ENCODE data around the gene PSD. TPM values are rescaled to one million over a fixed set of nuclear protein-coding genes. Genes with fewer than 3 reads are reported as not detected.

PSD gene
- total and polyA plus RNA-seq, 10 of the 15 experiments (the other 5 are each of a cell fraction or from before 2014, with no cell fraction given), result 0.11 to 2.0 (median 0.49) TPM; not detected in 2

DNA sequence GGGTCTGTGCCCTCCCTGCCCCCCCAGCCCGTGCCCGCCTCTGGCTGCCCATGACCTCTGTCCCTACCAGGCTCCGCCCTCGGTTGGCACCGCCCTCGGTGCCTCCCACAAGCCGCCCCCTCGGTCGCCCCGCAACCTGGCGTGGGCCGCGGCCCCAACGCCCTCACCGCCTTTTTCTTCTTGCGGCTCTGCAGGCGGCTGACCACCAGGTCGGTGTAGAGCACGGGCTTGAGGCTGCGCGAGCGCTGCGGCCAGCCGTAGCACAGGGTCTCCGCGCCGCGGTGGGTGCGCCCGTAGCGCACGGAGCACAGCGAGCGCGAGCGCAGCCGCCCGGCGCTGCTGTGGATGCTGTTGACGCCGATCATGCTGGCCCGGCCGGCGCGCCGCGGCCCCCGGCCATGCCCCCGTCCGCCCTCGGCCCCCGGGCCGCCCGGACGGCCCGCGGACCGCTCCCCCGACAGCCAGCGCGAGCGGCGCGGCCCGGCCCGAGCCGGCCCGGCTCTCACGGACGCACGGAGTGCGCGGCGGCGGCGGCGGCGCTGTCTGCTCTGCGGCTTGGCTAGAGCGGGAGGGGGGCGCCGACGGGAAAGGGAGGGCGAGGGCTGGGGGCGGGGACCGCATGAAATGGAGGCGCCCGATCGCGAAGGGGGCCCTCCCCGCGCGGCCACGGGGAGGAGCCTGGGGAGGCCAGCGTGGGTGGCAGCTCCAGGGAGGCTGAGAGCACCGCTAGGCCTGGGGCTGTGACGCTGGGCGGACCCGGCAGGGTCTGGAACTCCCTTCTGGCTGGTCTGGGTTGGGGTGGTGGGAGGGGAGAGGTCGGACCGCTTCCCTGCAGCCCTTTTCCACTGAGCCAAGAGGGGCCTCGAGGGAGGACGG lies 9.6 kb downstream of the PSD start:
- H2AFZ ChIP-seq (ENCODE audit: control insufficient read depth, low read depth, low read length), result no peak overlapping the region
- no peak overlapping the region for H3K27ac ChIP-seq (ENCODE audit: control insufficient read depth, insufficient read depth)
- peaks cover 5% of the 10 kb centered on the region; the same call in 1 of the 2 replicates for H4K20me1 ChIP-seq (ENCODE audit: control insufficient read depth, insufficient read depth)
- in situ Hi-C loops (cut with MboI), result loop anchor here (5.0 kb wide), 1 partner anchor 182 kb away; the partner anchor contains the start of gene ELOVL3
- intact Hi-C loops (cut with micrococcal nuclease; ENCODE audit: unreplicated experiment), result no loop called here
- H3K4me2 ChIP-seq (ENCODE audit: control insufficient read depth, insufficient read depth), result peak overlapping the region; percentile 64; the same call in 1 of the 2 replicates
- ATAC-seq (0 out of 3 replicates have a peak, but pooled peaks have one; percentile 8), DNase-seq (ENCODE audit: low read depth, low spot score) (no peak), FAIRE-seq (no peak)
- H3K4me3 ChIP-seq, result peak overlapping the region; percentile 22; the same call in 1 of the 2 replicates
- no peaks in the 10 kb centered on the region for H3K36me3 ChIP-seq (ENCODE audit: control insufficient read depth in 2 of 2, insufficient read depth in 2 of 2, low read length in 1 of 2)
- TF ChIP-seq MYC (IDR thresholded peaks at IDR 0.05; ENCODE audit: insufficient read depth, insufficient read length, insufficient replicate concordance, low read length, severe bottlenecking) (no peak), TAF1 (IDR thresholded peaks at IDR 0.05; ENCODE audit: borderline replicate concordance, low read depth, low read length) (0 out of 2 replicates have a peak, but pooled peaks have one; percentile 17), POLR2A (IDR thresholded peaks at IDR 0.05; ENCODE audit: low read depth, low read length) (peak; percentile 50; the same call in 1 of the 2 replicates), EGR1 (IDR thresholded peaks at IDR 0.05; ENCODE audit: borderline replicate concordance in 1 of 2, low read depth in 2 of 2, low read length in 2 of 2) (peak in 1 of 2 experiments; percentile 75; a peak in 2 of 3 replicates), SMARCA5 (IDR thresholded peaks at IDR 0.05) (no peak), HDAC6 (IDR thresholded peaks at IDR 0.05; ENCODE audit: unreplicated experiment) (peak; percentile 12)
- 3% methylated on average over 59 of the region's 103 CpGs for WGBS (ENCODE audit: insufficient coverage, insufficient replicate concordance, low lambda C conversion rate, missing lambda C conversion rate)
- POLR2A ChIA-PET, result interaction anchor here (1.2 kb wide), 1 partner anchor 14 kb away, joined by 4 read pairs; no protein-coding TSS in a partner anchor
- SMC1A ChIA-PET (ENCODE audit: uncharacterized antibody, unreplicated experiment), result interaction anchor here (1.0 to 1.2 kb wide), 2 partner anchors 11 kb away, joined by 3 read pairs; no protein-coding TSS in a partner anchor
- no peaks in the 10 kb centered on the region for H3K9me3 ChIP-seq (replicated peaks; ENCODE audit: control insufficient read depth, insufficient read depth, low read length)
- H3K9ac ChIP-seq (ENCODE audit: control insufficient read depth, insufficient read depth, low read length), result no peak overlapping the region
- CTCF ChIA-PET, result interaction anchor here (1.2 to 1.7 kb wide), 2 partner anchors 10 to 180 kb away, joined by 4 to 7 read pairs; no protein-coding TSS in a partner anchor
- peaks cover 9% of the 10 kb centered on the region for H3K4me1 ChIP-seq (ENCODE audit: control insufficient read depth, insufficient read depth, low read length)
- peaks cover 17 to 21% of the 10 kb centered on the region in 2 experiments for H3K27me3 ChIP-seq (replicated peaks in 1 of 2; ENCODE audit: control insufficient read depth in 2 of 2, insufficient read depth in 2 of 2, low read length in 1 of 2)
- no peaks in the 10 kb centered on the region for H3K79me2 ChIP-seq (ENCODE audit: control insufficient read depth, insufficient read depth, low read length)
- RAD21 ChIA-PET (ENCODE audit: unreplicated experiment), result interaction anchor here (0.9 kb wide), 1 partner anchor 179 kb away, joined by 3 read pairs; no protein-coding TSS in a partner anchor
- no TSS peak for BruUV-seq (replicated peaks)

Data from GM12878 (cell line).